ENCODE data around the gene FAM120B.
"Not testable (repeated sequence)": the region's sequence is repeated elsewhere in the genome, so short reads cannot be mapped to it uniquely, and the experiment has no call there.

The FAM120B gene

DNA sequence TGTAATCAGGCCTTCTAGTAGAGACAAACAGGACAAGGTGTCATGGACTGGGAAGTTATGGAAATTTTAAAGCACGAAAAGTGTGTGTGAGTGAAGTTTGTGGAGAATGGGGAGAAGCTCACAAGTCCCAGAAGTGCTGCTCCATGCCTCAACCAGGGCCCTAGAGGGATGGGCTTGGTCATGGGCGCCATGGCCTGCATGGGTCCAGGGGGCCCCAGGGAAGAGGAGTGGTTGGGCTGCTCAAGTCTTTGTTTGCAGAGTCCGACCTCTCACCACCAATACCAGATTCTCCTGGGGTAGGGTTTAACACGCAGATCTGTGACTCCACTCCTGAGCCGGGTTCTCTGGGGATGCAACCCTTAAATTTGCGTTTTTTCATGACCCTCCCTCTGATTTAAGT, 88.4 kb downstream of the FAM120B start:
- DNase-seq: no peak

DNA sequence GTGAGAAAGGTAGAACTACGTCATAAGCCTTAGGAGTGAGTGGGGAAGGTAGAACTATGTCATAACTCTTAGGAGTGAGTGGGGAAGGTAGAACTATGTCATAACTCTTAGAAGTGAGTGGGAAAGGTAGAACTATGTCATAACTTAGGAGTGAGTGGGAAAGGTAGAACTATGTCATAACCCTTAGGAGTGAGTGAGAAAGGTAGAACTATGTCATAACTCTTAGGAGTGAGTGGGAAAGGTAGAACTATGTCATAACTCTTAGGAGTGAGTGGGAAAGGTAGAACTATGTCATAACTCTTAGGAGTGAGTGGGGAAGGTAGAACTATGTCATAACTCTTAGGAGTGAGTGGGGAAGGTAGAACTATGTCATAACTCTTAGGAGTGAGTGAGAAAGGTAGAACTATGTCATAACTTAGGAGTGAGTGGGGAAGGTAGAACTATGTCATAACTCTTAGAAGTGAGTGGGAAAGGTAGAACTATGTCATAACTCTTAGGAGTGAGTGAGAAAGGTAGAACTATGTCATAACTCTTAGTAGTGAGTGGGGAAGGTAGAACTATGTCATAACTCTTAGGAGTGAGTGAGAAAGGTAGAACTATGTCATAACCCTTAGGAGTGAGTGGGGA, 92.3 kb downstream of the FAM120B start:
- not testable (repeated sequence) for DNase-seq

DNA sequence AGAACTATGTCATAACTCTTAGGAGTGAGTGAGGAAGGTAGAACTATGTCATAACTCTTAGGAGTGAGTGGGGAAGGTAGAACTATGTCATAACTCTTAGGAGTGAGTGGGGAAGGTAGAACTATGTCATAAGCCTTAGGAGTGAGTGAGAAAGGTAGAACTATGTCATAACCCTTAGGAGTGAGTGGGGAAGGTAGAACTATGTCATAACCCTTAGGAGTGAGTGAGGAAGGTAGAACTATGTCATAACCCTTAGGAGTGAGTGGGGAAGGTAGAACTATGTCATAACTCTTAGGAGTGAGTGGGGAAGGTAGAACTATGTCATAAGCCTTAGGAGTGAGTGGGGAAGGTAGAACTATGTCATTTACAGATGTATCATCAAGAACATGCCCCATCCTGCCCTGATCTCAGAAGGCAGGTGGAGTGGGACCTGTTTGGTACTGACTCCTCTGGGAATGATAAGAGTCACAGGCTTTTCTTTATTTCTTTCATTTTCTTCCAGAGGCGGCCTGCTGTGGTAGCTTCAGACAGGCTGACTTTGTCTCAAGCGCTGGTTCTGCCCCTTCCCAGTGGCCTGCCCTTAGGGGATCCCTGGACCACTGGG, 93.5 kb downstream of the FAM120B start:
- DNase-seq: not testable (repeated sequence)

DNA sequence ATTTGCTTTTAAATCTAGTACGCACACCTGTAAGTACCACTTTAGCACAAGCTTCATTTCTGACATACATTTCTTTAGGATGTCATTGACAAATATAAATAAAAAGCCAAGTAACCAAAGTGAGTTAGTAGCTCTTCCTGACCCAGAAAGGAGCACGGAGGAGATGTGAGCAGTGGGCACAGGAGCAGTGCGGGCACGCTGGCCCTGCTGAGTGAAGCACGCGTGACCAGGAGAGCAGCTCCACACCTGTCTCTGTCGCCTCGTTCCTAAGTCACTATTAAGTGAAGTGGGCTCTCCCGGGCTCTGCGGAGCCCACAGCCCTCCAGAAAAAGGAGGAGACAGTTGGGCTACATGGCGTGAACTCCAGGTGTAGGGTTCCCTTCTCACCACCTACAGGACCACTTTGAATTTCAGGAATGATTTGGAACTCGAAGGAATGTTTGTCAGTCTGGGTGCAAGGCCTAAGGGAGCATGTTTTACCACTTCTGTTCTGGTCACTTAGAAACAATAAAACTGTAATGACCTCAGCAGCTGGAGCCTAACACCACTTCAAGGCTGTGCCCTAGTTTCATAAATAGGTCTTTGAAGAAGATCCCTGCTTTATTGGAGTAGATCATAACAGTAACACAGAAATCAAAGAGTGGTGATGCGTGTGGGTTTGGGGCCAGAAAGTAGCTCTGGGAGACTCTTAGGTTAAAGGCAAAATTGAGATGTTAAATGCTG, 95.9 kb downstream of the FAM120B start:
- DNase-seq: no peak

GRCh38 chr6:170403451-170403850, 96.9 kb downstream of the FAM120B start:
- no peak for DNase-seq

GRCh38 chr6:170404036-170404435, 97.5 kb downstream of the FAM120B start:
- no peak for DNase-seq

- DNase-seq: no peak
Observed at GRCh38 chr6:170404697-170405096, 98.1 kb downstream of the FAM120B start.

- DNase-seq: no peak
Observed at GRCh38 chr6:170405311-170405975, 98.9 kb downstream of the FAM120B start.

DNA sequence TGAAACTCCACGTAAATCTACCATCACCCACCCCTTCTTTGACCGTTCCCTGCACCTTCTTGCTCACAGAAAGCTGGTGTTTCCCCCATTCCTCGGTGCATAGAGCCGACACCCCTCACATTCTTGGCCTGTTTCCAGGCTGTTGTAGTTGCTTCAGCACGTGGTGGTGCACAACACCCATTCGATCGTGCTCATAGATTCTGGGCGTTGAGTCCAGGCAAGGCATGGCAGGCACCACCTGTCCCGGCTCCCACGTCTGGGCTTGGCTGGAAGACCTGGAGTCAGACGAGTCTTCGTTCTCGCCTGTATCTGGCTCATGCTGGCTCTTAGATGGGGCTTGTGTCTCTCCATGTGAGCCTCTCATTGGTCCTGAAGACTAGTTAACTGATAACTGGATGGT, 100.6 kb downstream of the FAM120B start:
- no peak for DNase-seq

- DNase-seq: no peak
Observed at GRCh38 chr6:170407932-170408331, 101.4 kb downstream of the FAM120B start.

- not testable (repeated sequence) for DNase-seq
Observed at GRCh38 chr6:170409746-170410145, 103.2 kb downstream of the FAM120B start.

GRCh38 chr6:170410241-170410640, 103.7 kb downstream of the FAM120B start:
- no peak for DNase-seq

GRCh38 chr6:170415318-170415717, 108.8 kb downstream of the FAM120B start:
- DNase-seq: no peak

DNA sequence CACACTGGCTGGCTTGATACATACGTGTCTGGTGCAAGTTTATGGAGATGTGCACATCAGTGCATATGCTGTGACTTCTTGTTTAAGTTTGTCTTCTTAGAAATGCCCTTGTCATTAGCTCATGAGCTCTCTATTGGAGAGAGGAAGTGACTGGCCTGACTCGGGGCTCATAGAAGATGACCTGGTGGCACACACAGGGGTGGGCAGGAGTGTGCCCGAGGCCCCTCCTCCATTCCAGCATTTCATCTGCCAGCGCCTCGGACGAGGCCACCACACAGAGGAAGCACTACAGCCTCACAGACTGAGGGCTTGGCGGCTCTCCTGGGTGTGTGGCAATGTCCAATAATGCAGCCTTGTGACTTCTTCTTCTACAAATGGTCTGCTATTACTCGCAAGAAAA, 109.7 kb downstream of the FAM120B start:
- no peak for DNase-seq

DNA sequence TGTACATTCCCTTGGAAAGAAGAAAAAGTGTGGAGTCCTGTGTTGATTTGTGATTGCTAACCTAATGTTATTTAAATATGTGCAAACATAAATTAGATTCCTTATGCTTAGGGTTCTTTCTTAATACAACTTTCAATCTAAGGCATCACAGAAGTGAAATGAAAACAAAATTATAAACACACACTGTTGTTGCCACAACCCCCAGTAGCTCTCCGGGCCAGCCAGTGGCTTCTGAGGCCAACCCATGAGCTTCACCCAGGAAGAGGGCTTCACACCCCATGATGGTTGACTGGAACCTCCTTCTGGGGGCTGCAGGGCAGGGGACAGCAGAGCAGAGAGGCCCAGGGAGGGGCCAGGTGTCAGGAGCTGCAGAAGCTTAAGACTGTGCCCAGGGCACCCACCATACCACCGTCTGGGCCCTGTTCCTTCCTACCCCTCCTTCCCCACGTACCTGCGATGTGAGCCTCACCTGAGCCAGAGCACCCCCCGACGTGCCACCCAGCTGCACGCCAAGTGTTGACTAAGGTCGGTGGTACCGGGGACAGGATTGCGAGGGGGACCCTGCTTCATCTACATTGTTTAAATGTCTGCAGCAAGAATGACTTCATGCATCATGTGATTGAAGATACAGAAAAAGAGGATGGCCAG, 110.5 kb downstream of the FAM120B start:
- no peak for DNase-seq

- DNase-seq: no peak
Observed at GRCh38 chr6:170417881-170418280, 111.3 kb downstream of the FAM120B start.

DNA sequence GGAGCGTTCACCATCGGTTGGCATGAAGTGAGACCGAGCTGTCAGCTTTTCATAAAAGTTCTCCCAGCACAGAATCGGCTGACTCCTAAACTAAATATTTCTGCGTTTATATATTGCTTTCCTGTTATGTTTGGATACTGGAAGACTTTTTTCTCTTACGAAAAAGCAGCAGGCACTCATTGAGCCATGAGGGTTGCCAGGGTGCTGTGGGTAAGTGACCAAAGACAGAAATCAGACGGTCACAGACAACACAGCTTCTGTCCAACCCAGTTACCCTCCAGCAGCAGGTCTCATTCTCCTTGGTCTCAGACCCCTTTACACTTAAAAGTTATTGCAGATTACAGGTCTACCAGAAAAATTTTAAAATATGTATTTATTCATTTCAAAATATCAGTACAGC, 113.7 kb downstream of the FAM120B start:
- no peak for DNase-seq

GRCh38 chr6:170420791-170421776, 114.5 kb downstream of the FAM120B start:
- no peak for DNase-seq

DNA sequence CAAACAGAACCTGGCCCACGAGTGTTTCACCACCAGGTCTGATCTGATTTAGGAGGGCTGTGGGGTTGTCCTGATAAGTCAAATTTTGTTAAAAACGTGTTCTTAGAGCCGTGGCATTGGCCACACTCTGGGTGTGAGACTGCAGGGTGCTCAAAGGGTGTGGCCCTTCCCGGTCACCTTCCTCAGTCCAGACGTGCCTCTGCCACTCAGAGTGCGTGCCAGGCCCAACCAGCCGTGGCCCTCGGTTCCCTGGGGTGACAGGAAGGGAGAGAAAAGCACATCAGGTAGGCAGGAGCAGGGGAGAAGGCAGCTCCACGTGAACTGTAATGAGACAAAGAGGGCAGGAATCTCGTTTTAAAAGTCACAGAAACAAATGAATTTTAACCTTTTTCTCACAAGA, 115.4 kb downstream of the FAM120B start:
- no peak for DNase-seq

DNA sequence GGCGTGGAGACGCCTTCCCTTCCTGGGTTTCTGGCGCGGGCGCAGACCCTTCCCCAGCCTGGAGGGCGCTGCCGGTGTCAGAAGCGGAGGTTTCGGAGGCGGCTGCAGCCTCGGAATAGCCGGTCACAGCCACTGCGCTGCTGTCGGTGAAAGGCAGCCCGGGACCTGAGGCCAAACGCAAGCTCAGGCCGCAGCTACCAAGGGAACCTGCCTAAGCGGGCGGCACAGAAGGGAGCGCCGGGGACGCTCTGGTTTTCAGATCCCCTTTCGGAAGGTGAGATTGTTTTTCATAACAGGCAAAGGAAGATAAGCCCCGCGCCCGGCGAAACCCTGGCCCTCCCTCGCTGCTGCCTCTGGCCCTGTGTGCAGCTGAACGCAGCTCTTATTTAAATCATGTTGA, 116.5 kb downstream of the FAM120B start:
- DNase-seq: no peak

DNA sequence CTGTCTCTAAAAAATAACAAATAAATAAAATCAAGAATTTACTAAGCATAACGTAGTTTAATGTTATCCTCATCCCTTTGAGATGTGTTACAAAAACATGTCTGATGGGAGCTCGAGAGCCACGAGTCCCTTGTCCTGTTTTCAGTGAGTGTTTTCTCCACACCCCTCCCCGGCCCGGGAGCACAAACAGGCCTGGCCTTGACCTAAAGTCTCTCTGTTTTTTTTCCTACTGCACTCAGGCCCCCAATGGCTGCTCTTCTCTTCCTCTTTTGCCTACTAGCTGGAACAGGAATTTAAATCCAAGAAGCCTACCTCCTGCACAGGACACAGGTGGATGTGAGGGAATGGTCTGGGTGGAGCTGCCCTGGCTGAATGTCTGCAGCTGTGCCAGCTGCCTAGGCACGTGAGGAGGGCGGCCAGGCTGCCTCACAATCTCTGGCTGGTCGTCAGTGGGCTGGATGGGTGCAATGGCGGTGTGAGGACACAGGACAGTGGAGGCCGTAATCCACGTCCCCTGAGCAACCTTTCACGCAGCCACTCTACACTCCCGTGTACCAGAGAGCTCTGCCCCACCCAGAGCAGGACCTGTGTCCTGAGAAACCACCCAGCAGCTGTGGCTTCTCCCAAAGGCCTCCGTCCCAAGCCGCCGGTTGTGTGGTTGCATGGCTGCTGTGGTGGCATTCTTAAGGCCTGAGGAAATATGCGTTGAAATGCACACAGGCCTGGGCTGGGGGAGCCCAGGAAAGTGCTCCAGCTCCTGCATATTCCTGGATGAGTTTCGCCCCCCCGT, 117.5 kb downstream of the FAM120B start:
- DNase-seq: no peak

Measured in activated gamma-delta T cell (primary cell).